HL-60 (cell line): Measurements from ENCODE around the gene NEDD4L.

ENCODE experiments used
- DNase-seq, 2 experiments: peaks; one replicate each; pipeline ENCODE4 v3.0.0-alpha.2; 2010 to 2020; ENCODE audit warnings: low read depth in 1 of 2, low spot score in 1 of 2
- H3K27ac ChIP-seq: fragments of 250-450 bp; sonication (Bioruptor Pico); replicated peaks from 2 replicates; pipeline ENCODE4 v1.5.1; 2020; ENCODE audit warnings: mild to moderate bottlenecking, moderate library complexity
- H3K27me3 ChIP-seq: fragments of 250-450 bp; sonication (Bioruptor Pico); 2 replicates; pipeline ENCODE4 v1.5.1; 2021; ENCODE audit warnings: mild to moderate bottlenecking, moderate library complexity; ENCODE audit not compliant: insufficient read depth, poor library complexity, severe bottlenecking
- H3K4me3 ChIP-seq: replicated peaks from 2 replicates; pipeline ENCODE4 v1.5.1; 2011; ENCODE audit warnings: mild to moderate bottlenecking, control low read depth, low read length; ENCODE audit not compliant: insufficient read depth
- GABPA ChIP-seq: IDR thresholded peaks from 2 replicates; pipeline ENCODE4 v1.6.1; 2012; ENCODE audit warnings: low read depth
- POLR2AphosphoS5 ChIP-seq: IDR thresholded peaks from 2 replicates; pipeline ENCODE4 v1.6.1; 2012; ENCODE audit warnings: low read depth
- REST ChIP-seq: IDR thresholded peaks from 2 replicates; pipeline ENCODE4 v1.6.1; 2012; ENCODE audit warnings: low read depth; ENCODE audit not compliant: insufficient replicate concordance
- SPI1 ChIP-seq: IDR thresholded peaks from 2 replicates; pipeline ENCODE4 v1.6.1; 2012; ENCODE audit warnings: low read depth, mild to moderate bottlenecking, borderline replicate concordance
- TF ChIP-seq, protein P1 (sequence below): IDR thresholded peaks from one replicate; pipeline ENCODE4 v1.5.1; 2011; ENCODE audit warnings: low read length, control low read depth, inconsistent platforms; ENCODE audit not compliant: insufficient read depth

The NEDD4L gene

GRCh38 chr18:58221060-58221725, 177.2 kb downstream of the NEDD4L start:
- H3K4me3 ChIP-seq = no peak overlapping the region
- DNase-seq = no peak
- TF ChIP-seq GABPA (no peak), POLR2AphosphoS5 (no peak), SPI1 (no peak), REST (no peak)
- TF ChIP-seq, protein P1, sequence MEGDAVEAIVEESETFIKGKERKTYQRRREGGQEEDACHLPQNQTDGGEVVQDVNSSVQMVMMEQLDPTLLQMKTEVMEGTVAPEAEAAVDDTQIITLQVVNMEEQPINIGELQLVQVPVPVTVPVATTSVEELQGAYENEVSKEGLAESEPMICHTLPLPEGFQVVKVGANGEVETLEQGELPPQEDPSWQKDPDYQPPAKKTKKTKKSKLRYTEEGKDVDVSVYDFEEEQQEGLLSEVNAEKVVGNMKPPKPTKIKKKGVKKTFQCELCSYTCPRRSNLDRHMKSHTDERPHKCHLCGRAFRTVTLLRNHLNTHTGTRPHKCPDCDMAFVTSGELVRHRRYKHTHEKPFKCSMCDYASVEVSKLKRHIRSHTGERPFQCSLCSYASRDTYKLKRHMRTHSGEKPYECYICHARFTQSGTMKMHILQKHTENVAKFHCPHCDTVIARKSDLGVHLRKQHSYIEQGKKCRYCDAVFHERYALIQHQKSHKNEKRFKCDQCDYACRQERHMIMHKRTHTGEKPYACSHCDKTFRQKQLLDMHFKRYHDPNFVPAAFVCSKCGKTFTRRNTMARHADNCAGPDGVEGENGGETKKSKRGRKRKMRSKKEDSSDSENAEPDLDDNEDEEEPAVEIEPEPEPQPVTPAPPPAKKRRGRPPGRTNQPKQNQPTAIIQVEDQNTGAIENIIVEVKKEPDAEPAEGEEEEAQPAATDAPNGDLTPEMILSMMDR = no peak

DNA sequence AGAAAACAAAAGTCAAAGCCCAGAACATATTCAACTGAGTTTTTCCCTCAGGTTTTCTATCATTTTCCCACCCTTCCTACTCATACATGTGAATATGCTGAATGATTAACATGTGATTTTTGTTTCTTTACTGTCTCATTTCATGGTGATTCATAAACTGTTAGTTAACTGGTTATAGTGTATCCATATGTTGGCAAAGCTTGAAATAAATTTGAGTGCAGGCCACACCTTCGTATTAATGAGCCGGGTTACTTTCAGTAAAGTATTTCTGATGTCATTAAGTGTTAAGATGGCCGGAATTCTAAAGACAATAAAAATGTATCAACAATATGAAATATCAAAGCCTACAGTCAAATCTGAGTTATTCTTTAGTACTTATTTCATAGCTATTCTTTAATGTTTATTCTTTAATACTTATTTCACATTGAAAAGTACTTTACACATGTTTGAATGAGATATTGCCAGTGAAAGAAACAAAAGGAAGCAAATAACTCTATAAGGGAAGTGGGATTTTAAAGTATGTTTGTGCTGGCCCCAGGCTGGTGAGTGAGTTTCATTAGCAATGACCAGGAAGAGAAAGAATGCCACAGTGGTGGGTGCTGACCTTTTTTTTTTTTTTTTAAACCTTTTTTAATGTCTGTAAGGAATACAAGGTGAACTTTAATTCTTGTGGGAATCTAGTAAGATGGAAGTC, 178.6 kb downstream of the NEDD4L start:
- H3K4me3 ChIP-seq = no peak overlapping the region
- TF ChIP-seq, protein P1 = no peak
- no peak for TF ChIP-seq REST
- no peak for TF ChIP-seq POLR2AphosphoS5
- no peak for TF ChIP-seq SPI1
- no peak for TF ChIP-seq GABPA
- DNase-seq = no peak
- H3K27ac ChIP-seq = no peak overlapping the region
- peaks cover 14% of the 10 kb centered on the region for H3K27me3 ChIP-seq

More at GRCh38 chr18:58221060-58221725, 177.2 kb downstream of the NEDD4L start:
- no peak overlapping the region for H3K27ac ChIP-seq
- H3K27me3 ChIP-seq = peaks cover 17% of the 10 kb centered on the region

GRCh38 chr18:58223717-58224424, 179.8 kb downstream of the NEDD4L start:
- Histone ChIP-seq H3K4me3 (no peak overlapping the region), H3K27me3 (peaks cover 13% of the 10 kb centered on the region), H3K27ac (no peak overlapping the region)
- no peak for DNase-seq
- TF ChIP-seq REST (no peak), POLR2AphosphoS5 (no peak), SPI1 (no peak), GABPA (no peak)
- TF ChIP-seq, protein P1 = no peak
